IMR-90 (cell line): ENCODE measurements around the gene CLNK. TPM values are rescaled to one million over a fixed set of nuclear protein-coding genes. Genes with fewer than 3 reads are reported as not detected.

Source experiments
- ATAC-seq: fragments of 200-7000 bp; cut with Tn5 transposase; 2 replicates; pipeline ENCODE4 v1.9.1; 2020; ENCODE audit warnings: low read depth, mild to moderate bottlenecking, moderate library complexity
- BruUV-seq: library from RNA; stranded (reverse); fragments of 400-500 nt; replicated peaks from 2 replicates; lab custom pipeline; 2021; lab: Mats Ljungman, UMichigan
- CTCF ChIA-PET: fragments of 300-600 bp; formaldehyde crosslinking; extraction: SDS; loops from one replicate; lab custom pipeline; 2021; ENCODE audit warnings: antibody characterized with exemption; lab: Yijun Ruan, JAX
- POLR2A ChIA-PET: fragments of 300-600 bp; sonication (Branson Sonifier 250); formaldehyde crosslinking; loops from one replicate; lab custom pipeline; 2022; ENCODE audit warnings: antibody characterized with exemption; ENCODE audit not compliant: unreplicated experiment; lab: Charles Lee
- DNase-seq: peaks from one replicate; pipeline ENCODE4 v3.0.0; 2013
- H2AFZ ChIP-seq: replicated peaks from 2 replicates; pipeline ENCODE3; 2013; ENCODE audit warnings: low read length, mild to moderate bottlenecking; ENCODE audit not compliant: poor library complexity
- H2AK5ac ChIP-seq: 2 replicates; pipeline ENCODE4 v1.6.1; 2013; ENCODE audit warnings: low read depth, low read length, inconsistent platforms
- H2AK9ac ChIP-seq: replicated peaks from 2 replicates; pipeline ENCODE3; 2013; ENCODE audit warnings: mild to moderate bottlenecking, low read depth, low read length, moderate library complexity; ENCODE audit not compliant: poor library complexity
- H2BK120ac ChIP-seq: 2 replicates; pipeline ENCODE4 v1.6.1; 2013; ENCODE audit warnings: low read depth, low read length, inconsistent platforms
- H2BK15ac ChIP-seq: 3 replicates; pipeline ENCODE4 v1.6.1; 2013; ENCODE audit warnings: low read depth, low read length, inconsistent platforms
- H2BK20ac ChIP-seq: 2 replicates; pipeline ENCODE4 v1.6.1; 2013; ENCODE audit warnings: low read depth, mild to moderate bottlenecking, inconsistent platforms, low read length, moderate library complexity
- H2BK5ac ChIP-seq: 2 replicates; pipeline ENCODE4 v1.6.1; 2013; ENCODE audit warnings: mild to moderate bottlenecking, low read depth, low read length, inconsistent platforms; ENCODE audit not compliant: poor library complexity, severe bottlenecking
- H3K14ac ChIP-seq: replicated peaks from 2 replicates; pipeline ENCODE4 v1.6.1; 2013; ENCODE audit warnings: low read depth, low read length, inconsistent platforms
- H3K18ac ChIP-seq: 2 replicates; pipeline ENCODE4 v1.6.1; 2013; ENCODE audit warnings: low read depth, low read length, control low read depth
- H3K23ac ChIP-seq: 2 replicates; pipeline ENCODE4 v1.6.1; 2013; ENCODE audit warnings: low read depth, low read length, inconsistent platforms
- H3K27ac ChIP-seq: 2 replicates; pipeline ENCODE4 v1.5.1; 2013; ENCODE audit warnings: mild to moderate bottlenecking, control low read depth, low read length; ENCODE audit not compliant: insufficient read depth
- H3K27me3 ChIP-seq: 2 replicates; pipeline ENCODE4 v1.6.1; 2013; ENCODE audit warnings: low read length; ENCODE audit not compliant: control insufficient read depth, insufficient read depth
- H3K36me3 ChIP-seq: 2 replicates; pipeline ENCODE4 v1.6.1; 2013; ENCODE audit warnings: low read length, mixed read lengths; ENCODE audit not compliant: control insufficient read depth, insufficient read depth
- H3K4ac ChIP-seq: 2 replicates; pipeline ENCODE4 v1.6.1; 2013; ENCODE audit warnings: low read depth, low read length, inconsistent platforms
- H3K4me1 ChIP-seq: 2 replicates; pipeline ENCODE4 v1.6.1; 2013; ENCODE audit warnings: low read length, mixed read lengths; ENCODE audit not compliant: control insufficient read depth, insufficient read depth
- H3K4me2 ChIP-seq: 2 replicates; pipeline ENCODE4 v1.6.1; 2013; ENCODE audit warnings: low read depth, mild to moderate bottlenecking, control low read depth, low read length, moderate library complexity
- H3K4me3 ChIP-seq: 2 replicates; pipeline ENCODE4 v1.5.1; 2013; ENCODE audit warnings: low read depth, mild to moderate bottlenecking, control low read depth, low read length, moderate library complexity; ENCODE audit not compliant: insufficient read depth
- H3K56ac ChIP-seq: 2 replicates; pipeline ENCODE4 v1.6.1; 2013; ENCODE audit warnings: low read length, inconsistent platforms; ENCODE audit not compliant: insufficient read depth; ENCODE audit errors: extremely low read depth
- H3K79me1 ChIP-seq, 2 experiments: 2 replicates each; pipeline ENCODE4 v1.6.1; 2013; ENCODE audit warnings: low read length in 2 of 2, inconsistent platforms in 1 of 2, low read depth in 1 of 2
- H3K9ac ChIP-seq: 2 replicates; pipeline ENCODE4 v1.6.1; 2013; ENCODE audit warnings: low read depth, low read length, control low read depth
- H3K9me1 ChIP-seq: 2 replicates; pipeline ENCODE4 v1.6.1; 2013; ENCODE audit warnings: low read length, inconsistent platforms; ENCODE audit not compliant: insufficient read depth
- H3K9me3 ChIP-seq: 2 replicates; pipeline ENCODE4 v1.6.1; 2013; ENCODE audit warnings: low read length; ENCODE audit not compliant: control insufficient read depth, insufficient read depth
- H4K20me1 ChIP-seq: 2 replicates; pipeline ENCODE4 v1.6.1; 2013; ENCODE audit warnings: low read length, inconsistent platforms; ENCODE audit not compliant: insufficient read depth
- H4K5ac ChIP-seq: 2 replicates; pipeline ENCODE4 v1.6.1; 2013; ENCODE audit warnings: mild to moderate bottlenecking, low read depth, low read length, control low read depth
- H4K8ac ChIP-seq, 2 experiments: 2 replicates each; pipeline ENCODE4 v1.6.1; 2013; ENCODE audit warnings: low read depth in 2 of 2, low read length in 2 of 2, control low read depth in 1 of 2, inconsistent platforms in 1 of 2
- H4K91ac ChIP-seq: 2 replicates; pipeline ENCODE4 v1.6.1; 2013; ENCODE audit warnings: low read depth, low read length, inconsistent platforms; ENCODE audit not compliant: insufficient read depth
- MAFK ChIP-seq: IDR thresholded peaks from 2 replicates; pipeline ENCODE4 v1.6.1; 2012; ENCODE audit warnings: low read depth, low read length, improper control_type of control experiment
- USF2 ChIP-seq: fragments of 150-350 bp; IDR thresholded peaks from 2 replicates; pipeline ENCODE4 v1.6.1; 2017; ENCODE audit warnings: mild to moderate bottlenecking, antibody characterized with exemption, low read length, low read depth
- WGBS, 2 experiments: methylation state at CpG; one replicate each; pipeline versions ENCODE4 v1.1.5 to v1.1.7; 2013; ENCODE audit warnings: missing lambda C conversion rate in 2 of 2; ENCODE audit not compliant: insufficient read length in 1 of 2; ENCODE audit errors: extremely low coverage in 2 of 2; 5-methylcytosine and 5-hydroxymethylcytosine counted together
- dilution Hi-C: fragments of 300-500 bp; cut with HindIII; formaldehyde crosslinking; loops from one replicate; pipeline ENCODE4 v1.14.3; 2018; ENCODE audit warnings: low sequenced_read_pairs; ENCODE audit not compliant: unreplicated experiment
- in situ Hi-C: fragments of 300-500 bp; cut with MboI; formaldehyde crosslinking; loops from 3 replicates; pipeline ENCODE4 v1.14.3; 2019; ENCODE audit warnings: low sequenced_read_pairs, inconsistent platforms, mixed read lengths
- intact Hi-C: fragments of 100-400 bp; cut with micrococcal nuclease; formaldehyde crosslinking; loops from 2 replicates; pipeline ENCODE4 v1.10.0; 2022
- polyA plus RNA-seq, 3 experiments: library from polyadenylated mRNA; depleted of rRNA; stranded (reverse); fragments of >200 nt; gene quantifications; 2 replicates each; pipeline ENCODE4 v1.2.3, GENCODE V29; 2012; ENCODE audit warnings: low replicate concordance in 1 of 3
- total RNA-seq: library from RNA; depleted of rRNA; stranded (reverse); fragments of >200 nt; gene quantifications from 2 replicates; pipeline ENCODE4 v1.2.3, GENCODE V29; 2012

CLNK gene
- total and polyA plus RNA-seq, 2 of the 4 experiments (the other 2 are of a cell fraction) = not detected

DNA sequence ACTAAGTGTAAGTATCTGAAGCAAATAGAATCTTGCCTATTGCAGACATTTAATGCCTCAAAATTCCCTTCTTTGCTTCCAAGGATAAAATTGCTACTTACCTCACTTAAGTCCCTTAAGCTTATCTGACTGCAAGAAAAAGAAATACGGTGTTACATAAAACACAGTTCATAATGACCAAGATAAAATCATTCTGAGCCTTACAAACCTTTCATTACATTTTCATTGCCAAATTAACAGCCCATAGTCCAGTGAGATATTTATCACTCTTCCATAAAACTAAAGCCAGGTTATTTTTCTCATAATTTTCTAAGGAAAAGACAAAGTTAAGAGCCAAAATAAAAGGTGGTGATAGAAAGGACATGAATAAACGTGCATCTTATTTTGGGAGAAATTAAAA is 152.4 kb downstream of the CLNK start:
- H4K91ac ChIP-seq = no peak overlapping the region
- no CpG with 5 or more reads among the region's 2 CpGs for WGBS, 2 experiments
- no peaks in the 10 kb centered on the region for H3K36me3 ChIP-seq
- ChIA-PET CTCF (interaction anchor here (0.6 kb wide), 1 partner anchor 45 kb away, joined by 3 read pairs; no protein-coding TSS in a partner anchor), POLR2A (no interaction called here)
- H3K4me3 ChIP-seq = no peak overlapping the region
- no peak overlapping the region for H3K4ac ChIP-seq
- H2AK5ac ChIP-seq = no peak overlapping the region
- H2BK20ac ChIP-seq = no peak overlapping the region
- H3K56ac ChIP-seq = no peak overlapping the region
- H3K18ac ChIP-seq = no peak overlapping the region
- ATAC-seq (no peak), DNase-seq (no peak)
- H3K4me1 ChIP-seq = no peaks in the 10 kb centered on the region
- H3K27me3 ChIP-seq = peaks cover 5% of the 10 kb centered on the region; the same call in 1 of the 2 replicates
- no peak overlapping the region for H2AK9ac ChIP-seq
- H2AFZ ChIP-seq = no peak overlapping the region
- no peak overlapping the region for H3K27ac ChIP-seq
- intact Hi-C loops (no loop called here), in situ Hi-C loops (no loop called here), dilution Hi-C loops (no loop called here)
- no peaks in the 10 kb centered on the region for H3K79me1 ChIP-seq
- no peak overlapping the region for H3K23ac ChIP-seq
- H2BK120ac ChIP-seq = no peak overlapping the region
- H3K9ac ChIP-seq = no peak overlapping the region
- no peak overlapping the region for H4K5ac ChIP-seq
- no peaks in the 10 kb centered on the region for H3K9me1 ChIP-seq
- no TSS peak for BruUV-seq
- no peak overlapping the region for H3K14ac ChIP-seq
- no peak overlapping the region for H2BK15ac ChIP-seq
- H3K9me3 ChIP-seq = no peaks in the 10 kb centered on the region
- no peak overlapping the region for H3K4me2 ChIP-seq
- TF ChIP-seq USF2 = no peak
- TF ChIP-seq MAFK = no peak
- no peaks in the 10 kb centered on the region for H4K20me1 ChIP-seq
- no peak overlapping the region for H2BK5ac ChIP-seq
- no peak overlapping the region for H4K8ac ChIP-seq
